ENCODE measurements around the gene SKAP1. TPM values are rescaled to one million over a fixed set of nuclear protein-coding genes. Genes with fewer than 3 reads are reported as not detected.

The SKAP1 gene
- total RNA-seq, 4 donors from 2014 or later, result 1.2 to 6.4 (median 4.9) TPM; not detected in 1

DNA sequence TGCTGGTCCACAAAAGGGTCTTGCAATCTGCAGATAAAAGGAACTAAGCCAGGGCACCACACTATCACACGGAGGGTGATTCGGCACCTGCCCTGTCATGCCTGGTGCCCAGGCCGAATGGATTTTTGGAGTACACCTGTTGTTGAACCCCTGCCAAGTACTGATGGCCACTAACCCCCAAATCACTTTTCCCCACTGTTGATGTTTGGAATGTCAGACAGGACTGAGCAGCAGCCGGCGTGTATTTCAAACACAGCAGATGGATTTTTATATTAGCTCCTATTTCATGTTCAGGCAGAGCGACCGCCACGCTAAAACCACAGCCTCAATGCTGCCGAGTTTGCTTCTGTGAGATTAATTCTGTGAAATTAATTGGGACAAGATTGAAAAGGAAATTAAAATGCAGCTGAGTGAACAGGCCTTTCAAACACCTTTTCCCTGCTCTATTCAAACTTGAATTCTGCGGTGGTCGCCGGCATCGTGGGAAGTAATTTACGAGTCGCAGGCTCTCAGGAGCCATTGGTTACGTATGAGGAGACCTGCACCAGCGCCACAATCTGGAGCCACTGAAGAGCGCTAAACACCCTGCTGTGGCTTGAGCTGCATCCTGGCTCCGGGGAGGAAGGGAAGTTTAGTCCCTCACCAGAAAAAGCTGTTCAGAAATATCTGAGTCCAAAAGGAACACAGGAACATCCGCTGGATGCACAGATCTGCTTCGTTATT, 274.0 kb downstream of the SKAP1 start:
- DNase-seq, result no peak
- intact Hi-C loops (cut with DNase I; ENCODE audit: low total_unique reads) (no loop called here), in situ Hi-C loops (cut with MboI; ENCODE audit: low pct_ligation_motif_present in 1 of 4, low pct_unique_long_range_greater_than_20kb in 1 of 4, low sequenced_read_pairs in 3 of 4) (no loop called here)
- Histone ChIP-seq H3K36me3 (no peaks in the 10 kb centered on the region), H3K4me3 (no peak overlapping the region), H3K27me3 (peaks cover 15% of the 10 kb centered on the region), H3K27ac (no peak overlapping the region), H3K4me1 (peaks cover 0 to 18% (median 12%) of the 10 kb centered on the region in 4 donors), H3K9me3 (no peaks in the 10 kb centered on the region)
- TF ChIP-seq POLR2A (IDR thresholded peaks at IDR 0.05) (no peak), EP300 (IDR thresholded peaks at IDR 0.05; ENCODE audit: low read depth) (no peak), POLR2AphosphoS5 (IDR thresholded peaks at IDR 0.05) (no peak)
- TF ChIP-seq, protein P1, sequence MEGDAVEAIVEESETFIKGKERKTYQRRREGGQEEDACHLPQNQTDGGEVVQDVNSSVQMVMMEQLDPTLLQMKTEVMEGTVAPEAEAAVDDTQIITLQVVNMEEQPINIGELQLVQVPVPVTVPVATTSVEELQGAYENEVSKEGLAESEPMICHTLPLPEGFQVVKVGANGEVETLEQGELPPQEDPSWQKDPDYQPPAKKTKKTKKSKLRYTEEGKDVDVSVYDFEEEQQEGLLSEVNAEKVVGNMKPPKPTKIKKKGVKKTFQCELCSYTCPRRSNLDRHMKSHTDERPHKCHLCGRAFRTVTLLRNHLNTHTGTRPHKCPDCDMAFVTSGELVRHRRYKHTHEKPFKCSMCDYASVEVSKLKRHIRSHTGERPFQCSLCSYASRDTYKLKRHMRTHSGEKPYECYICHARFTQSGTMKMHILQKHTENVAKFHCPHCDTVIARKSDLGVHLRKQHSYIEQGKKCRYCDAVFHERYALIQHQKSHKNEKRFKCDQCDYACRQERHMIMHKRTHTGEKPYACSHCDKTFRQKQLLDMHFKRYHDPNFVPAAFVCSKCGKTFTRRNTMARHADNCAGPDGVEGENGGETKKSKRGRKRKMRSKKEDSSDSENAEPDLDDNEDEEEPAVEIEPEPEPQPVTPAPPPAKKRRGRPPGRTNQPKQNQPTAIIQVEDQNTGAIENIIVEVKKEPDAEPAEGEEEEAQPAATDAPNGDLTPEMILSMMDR (IDR thresholded peaks at IDR 0.05), result no peak
- 67 to 75% methylated on average over 6 to 21 of the region's 21 CpGs for WGBS, 2 donors (ENCODE audit: low coverage in 1 of 2)

DNA sequence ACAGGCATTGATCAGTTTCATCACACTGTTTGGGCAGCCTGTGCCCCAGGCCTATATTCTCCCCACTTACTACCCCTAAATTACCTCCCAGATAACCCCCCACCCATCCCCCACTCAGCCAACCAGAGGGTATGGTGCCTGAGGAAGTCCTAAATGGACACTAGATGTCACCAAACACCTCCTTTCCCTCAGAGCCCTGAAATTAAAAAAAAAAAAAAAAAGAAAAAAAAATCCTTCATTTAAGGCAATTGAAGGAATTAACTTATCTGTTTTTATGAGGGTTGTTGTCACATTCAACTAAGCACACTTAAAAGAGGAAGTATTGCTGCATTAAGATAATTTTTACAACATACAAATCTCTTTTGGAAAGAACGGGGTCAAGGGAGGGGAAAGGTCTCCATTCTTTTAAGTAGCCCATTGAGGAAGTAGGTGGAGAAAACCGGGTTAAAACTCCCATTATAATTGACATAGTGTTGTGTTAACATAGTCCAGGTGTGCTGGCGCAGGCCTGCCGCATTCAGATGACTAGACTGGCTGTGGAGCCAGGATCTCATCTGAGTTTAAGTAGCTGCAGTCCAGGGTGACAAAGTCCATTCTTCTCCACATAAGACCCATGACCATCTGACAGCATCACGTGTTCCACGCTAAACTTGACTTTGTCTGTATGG, 276.2 kb downstream of the SKAP1 start:
- peak; percentile 68 for DNase-seq
- H3K27me3 ChIP-seq, result peaks cover 38% of the 10 kb centered on the region
- H3K9me3 ChIP-seq, result no peaks in the 10 kb centered on the region
- intact Hi-C loops (cut with DNase I; ENCODE audit: low total_unique reads), result no loop called here
- in situ Hi-C loops (cut with MboI; ENCODE audit: low pct_ligation_motif_present in 1 of 4, low pct_unique_long_range_greater_than_20kb in 1 of 4, low sequenced_read_pairs in 3 of 4), result no loop called here
- 20 to 40% methylated on average over 1 to 6 of the region's 6 CpGs for WGBS, 2 donors (ENCODE audit: low coverage in 1 of 2)
- H3K27ac ChIP-seq, result peak overlapping the region; percentile 11 to 64 (median 44)
- H3K36me3 ChIP-seq, result no peaks in the 10 kb centered on the region
- H3K4me1 ChIP-seq, result peaks cover 0 to 5% (median 0%) of the 10 kb centered on the region in 4 donors
- TF ChIP-seq POLR2A (IDR thresholded peaks at IDR 0.05), result no peak
- no peak for TF ChIP-seq EP300 (IDR thresholded peaks at IDR 0.05; ENCODE audit: low read depth)
- TF ChIP-seq, protein P1 (IDR thresholded peaks at IDR 0.05), result peak; percentile 14 to 54 (median 38)
- TF ChIP-seq POLR2AphosphoS5 (IDR thresholded peaks at IDR 0.05), result no peak
- no peak overlapping the region for H3K4me3 ChIP-seq

DNA sequence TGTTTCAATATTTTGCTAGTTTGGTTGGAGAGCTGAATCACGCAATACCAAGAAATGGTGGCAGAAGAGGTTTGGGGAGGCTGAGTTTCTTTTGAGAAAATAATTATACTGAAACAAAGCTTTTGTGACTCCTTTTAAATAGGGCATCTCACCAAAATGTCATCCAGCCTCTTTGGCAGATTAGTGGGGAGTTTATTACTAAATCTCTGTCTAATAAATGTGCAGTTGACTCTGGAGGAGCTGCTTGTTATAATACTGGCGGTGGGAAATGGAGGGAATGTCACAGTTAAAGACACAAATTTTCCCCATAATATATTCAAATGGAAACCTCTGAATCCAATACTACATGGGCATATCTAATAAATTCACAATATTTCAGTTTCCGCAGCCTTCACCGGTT, 277.7 kb downstream of the SKAP1 start:
- Histone ChIP-seq H3K27ac (no peak overlapping the region), H3K4me1 (peaks cover 0 to 5% (median 0%) of the 10 kb centered on the region in 4 donors), H3K27me3 (peaks cover 49% of the 10 kb centered on the region), H3K4me3 (no peak overlapping the region), H3K36me3 (no peaks in the 10 kb centered on the region), H3K9me3 (no peaks in the 10 kb centered on the region)
- DNase-seq, result no peak
- in situ Hi-C loops (cut with MboI; ENCODE audit: low pct_ligation_motif_present in 1 of 4, low pct_unique_long_range_greater_than_20kb in 1 of 4, low sequenced_read_pairs in 3 of 4), result no loop called here
- TF ChIP-seq, protein P1 (IDR thresholded peaks at IDR 0.05), result no peak
- TF ChIP-seq POLR2A (IDR thresholded peaks at IDR 0.05), result no peak
- TF ChIP-seq POLR2AphosphoS5 (IDR thresholded peaks at IDR 0.05), result no peak
- TF ChIP-seq EP300 (IDR thresholded peaks at IDR 0.05; ENCODE audit: low read depth), result no peak
- intact Hi-C loops (cut with DNase I; ENCODE audit: low total_unique reads), result no loop called here
- WGBS, 2 donors (ENCODE audit: low coverage in 1 of 2), result 56 to 67% methylated on average over 4 of the region's 4 CpGs

DNA sequence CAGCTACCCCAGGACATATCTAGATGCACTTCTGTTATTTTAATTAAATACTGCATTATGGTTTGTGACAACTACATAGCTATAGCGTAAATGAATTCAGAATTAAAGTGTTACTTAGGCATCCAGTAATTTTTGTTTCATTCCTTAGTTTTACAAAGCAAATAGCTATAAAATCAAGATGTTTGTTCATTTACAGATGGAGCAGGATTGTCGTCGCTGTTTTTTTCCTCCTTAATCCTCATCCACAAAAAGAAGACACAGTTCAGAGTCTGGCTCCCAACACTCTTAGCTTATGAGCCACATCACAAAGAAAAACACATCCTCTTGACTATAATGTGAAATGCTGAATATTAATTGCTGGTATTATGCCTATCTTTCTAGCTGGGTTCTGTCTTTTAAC, 278.8 kb downstream of the SKAP1 start:
- Histone ChIP-seq H3K9me3 (no peaks in the 10 kb centered on the region), H3K27me3 (peaks cover 53% of the 10 kb centered on the region), H3K27ac (no peak overlapping the region), H3K4me1 (peaks cover 0 to 5% (median 0%) of the 10 kb centered on the region in 4 donors), H3K4me3 (no peak overlapping the region), H3K36me3 (no peaks in the 10 kb centered on the region)
- intact Hi-C loops (cut with DNase I; ENCODE audit: low total_unique reads), result no loop called here
- DNase-seq, result no peak
- no peak for TF ChIP-seq EP300 (IDR thresholded peaks at IDR 0.05; ENCODE audit: low read depth)
- TF ChIP-seq POLR2A (IDR thresholded peaks at IDR 0.05), result no peak
- TF ChIP-seq, protein P1 (IDR thresholded peaks at IDR 0.05), result no peak
- TF ChIP-seq POLR2AphosphoS5 (IDR thresholded peaks at IDR 0.05), result no peak
- 66 to 77% methylated on average over 3 of the region's 3 CpGs for WGBS, 2 donors (ENCODE audit: low coverage in 1 of 2)
- in situ Hi-C loops (cut with MboI; ENCODE audit: low pct_ligation_motif_present in 1 of 4, low pct_unique_long_range_greater_than_20kb in 1 of 4, low sequenced_read_pairs in 3 of 4), result no loop called here
